EH (cell line): ENCODE results near the gene GOLGB1.
"Not testable (repeated sequence)": the region's sequence is repeated elsewhere in the genome, so short reads cannot be mapped to it uniquely, and the experiment has no call there.

Experiments
- DNase-seq: peaks from one replicate; pipeline ENCODE4 v3.0.0-alpha.2; 2015; ENCODE audit warnings: low read depth

The GOLGB1 gene, protein sequence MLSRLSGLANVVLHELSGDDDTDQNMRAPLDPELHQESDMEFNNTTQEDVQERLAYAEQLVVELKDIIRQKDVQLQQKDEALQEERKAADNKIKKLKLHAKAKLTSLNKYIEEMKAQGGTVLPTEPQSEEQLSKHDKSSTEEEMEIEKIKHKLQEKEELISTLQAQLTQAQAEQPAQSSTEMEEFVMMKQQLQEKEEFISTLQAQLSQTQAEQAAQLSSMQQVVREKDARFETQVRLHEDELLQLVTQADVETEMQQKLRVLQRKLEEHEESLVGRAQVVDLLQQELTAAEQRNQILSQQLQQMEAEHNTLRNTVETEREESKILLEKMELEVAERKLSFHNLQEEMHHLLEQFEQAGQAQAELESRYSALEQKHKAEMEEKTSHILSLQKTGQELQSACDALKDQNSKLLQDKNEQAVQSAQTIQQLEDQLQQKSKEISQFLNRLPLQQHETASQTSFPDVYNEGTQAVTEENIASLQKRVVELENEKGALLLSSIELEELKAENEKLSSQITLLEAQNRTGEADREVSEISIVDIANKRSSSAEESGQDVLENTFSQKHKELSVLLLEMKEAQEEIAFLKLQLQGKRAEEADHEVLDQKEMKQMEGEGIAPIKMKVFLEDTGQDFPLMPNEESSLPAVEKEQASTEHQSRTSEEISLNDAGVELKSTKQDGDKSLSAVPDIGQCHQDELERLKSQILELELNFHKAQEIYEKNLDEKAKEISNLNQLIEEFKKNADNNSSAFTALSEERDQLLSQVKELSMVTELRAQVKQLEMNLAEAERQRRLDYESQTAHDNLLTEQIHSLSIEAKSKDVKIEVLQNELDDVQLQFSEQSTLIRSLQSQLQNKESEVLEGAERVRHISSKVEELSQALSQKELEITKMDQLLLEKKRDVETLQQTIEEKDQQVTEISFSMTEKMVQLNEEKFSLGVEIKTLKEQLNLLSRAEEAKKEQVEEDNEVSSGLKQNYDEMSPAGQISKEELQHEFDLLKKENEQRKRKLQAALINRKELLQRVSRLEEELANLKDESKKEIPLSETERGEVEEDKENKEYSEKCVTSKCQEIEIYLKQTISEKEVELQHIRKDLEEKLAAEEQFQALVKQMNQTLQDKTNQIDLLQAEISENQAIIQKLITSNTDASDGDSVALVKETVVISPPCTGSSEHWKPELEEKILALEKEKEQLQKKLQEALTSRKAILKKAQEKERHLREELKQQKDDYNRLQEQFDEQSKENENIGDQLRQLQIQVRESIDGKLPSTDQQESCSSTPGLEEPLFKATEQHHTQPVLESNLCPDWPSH (N-terminal part only)

DNA sequence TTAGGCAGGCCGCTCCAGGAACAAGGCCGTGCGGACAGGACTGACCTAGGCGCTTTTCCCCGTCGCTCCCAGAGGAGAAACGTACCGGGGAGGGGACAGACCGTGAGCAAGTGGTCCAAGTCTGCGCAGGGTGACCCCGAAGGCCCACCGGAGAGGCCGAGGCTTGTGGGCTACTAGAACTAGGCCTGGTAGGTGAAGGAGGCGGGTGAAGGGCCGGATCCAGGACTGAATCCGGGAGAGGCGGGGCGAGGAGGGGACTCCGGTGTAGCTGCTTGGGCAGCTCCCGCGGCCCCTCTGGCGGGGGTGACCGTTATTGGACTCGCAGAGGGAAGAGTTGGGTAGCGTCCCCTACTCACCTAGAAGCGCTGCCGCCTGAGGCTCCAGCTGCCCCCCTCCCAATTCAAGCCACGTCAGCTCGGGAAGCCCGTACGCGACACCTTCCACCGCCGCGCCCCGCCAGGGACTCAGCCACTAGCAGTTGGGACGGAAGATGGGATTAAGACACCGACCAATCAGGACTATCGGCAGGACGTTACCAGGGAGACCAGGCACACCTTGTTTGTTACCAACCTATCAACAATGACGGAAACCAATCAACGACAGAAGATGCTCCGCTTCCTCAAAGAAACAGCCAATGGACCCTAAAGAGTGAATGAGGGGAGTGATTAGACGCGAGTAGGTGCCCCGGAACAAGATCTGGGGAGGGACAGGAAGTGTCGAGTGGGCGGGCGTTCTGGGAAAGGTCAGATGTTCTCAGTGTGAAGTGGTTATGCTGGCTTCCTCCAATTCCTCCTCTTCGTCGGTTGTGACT is at the start of gene GOLGB1:
Gene GOLGB1 (minus strand): TSS at position 466 of the 811 bp plus-strand sequence. CDS start 18,770 bp downstream, outside the sequence.
- peak; percentile 100 for DNase-seq

GRCh38 chr3:121796970-121797369 is 47.4 kb upstream of the GOLGB1 start:
- no peak for DNase-seq

DNA sequence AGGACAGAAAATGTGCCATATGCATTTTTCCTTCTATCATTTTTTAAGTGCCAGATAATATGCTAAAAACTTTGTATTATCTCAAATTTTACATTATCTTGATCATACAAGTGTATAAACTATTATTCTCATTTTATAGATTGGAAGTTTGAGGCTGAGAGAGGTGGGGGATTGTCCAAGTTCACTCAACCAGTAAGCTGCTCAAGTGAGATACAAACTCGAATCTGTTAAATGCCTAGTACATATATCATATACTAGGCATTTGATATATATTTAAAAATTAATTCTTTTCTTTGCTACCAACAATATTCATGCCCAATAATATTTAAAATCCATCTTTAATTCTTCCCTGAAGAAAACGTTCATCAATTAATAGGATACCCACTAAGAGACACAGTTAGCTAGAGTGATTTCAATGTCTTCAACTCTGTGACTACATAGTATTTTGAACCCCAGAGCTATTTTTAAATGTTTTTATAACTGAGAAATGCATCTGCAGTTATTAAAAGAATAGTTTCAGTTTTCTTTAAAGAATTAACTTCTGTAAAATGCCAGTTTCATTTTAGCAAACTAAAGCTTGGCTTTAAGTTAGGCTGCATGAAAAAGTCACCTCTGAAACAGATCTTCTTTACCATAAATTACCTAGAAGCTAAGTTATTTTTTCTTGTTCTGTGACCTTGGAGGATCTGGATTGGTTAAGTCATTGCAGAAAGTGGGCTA is 44.9 kb upstream of the GOLGB1 start:
- no peak for DNase-seq

- DNase-seq, result no peak
Observed at GRCh38 chr3:121793078-121793477, 43.5 kb upstream of the GOLGB1 start.

DNA sequence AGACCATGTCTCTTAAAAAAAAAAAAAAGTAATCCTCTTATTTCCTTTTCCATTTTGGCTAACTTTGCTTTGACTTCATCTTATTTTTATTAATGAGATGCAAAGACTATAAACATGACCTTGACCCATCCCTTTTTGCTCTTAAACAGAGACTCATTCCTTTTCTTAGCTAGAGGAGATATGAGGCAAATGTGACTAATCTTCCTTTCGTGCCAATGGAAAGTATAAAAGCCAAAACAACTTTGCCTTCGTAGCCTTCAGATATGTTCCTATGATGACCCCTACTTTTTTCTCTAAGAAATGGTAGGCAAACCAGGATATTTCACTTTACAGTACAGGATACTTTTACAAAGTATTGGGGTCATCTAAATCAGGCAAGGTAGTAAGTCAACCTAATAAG is 36.9 kb upstream of the GOLGB1 start:
- peak; percentile 9 for DNase-seq

- DNase-seq, result not testable (repeated sequence)
Observed at GRCh38 chr3:121782784-121783183, 33.2 kb upstream of the GOLGB1 start.

DNA sequence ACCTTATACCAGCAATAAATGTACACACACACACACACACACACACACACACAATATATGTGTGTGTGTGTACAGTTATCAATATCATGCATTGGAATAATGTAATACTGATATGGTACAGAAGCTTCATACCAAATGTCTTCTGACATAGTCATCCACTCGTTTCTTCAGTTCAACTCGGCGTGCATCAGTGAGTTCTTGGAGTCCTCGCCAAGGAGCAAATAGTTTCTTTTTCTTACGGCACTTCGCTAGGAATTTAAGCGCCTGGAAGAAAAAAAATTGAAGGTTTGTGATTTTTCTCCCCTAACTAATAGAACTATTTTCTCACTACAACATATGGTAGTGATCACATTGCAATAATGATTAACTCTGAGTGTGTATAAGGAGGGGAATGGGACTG is 32.1 kb upstream of the GOLGB1 start:
- DNase-seq, result no peak

GRCh38 chr3:121775095-121775494 is 25.6 kb upstream of the GOLGB1 start:
- DNase-seq, result not testable (repeated sequence)

DNA sequence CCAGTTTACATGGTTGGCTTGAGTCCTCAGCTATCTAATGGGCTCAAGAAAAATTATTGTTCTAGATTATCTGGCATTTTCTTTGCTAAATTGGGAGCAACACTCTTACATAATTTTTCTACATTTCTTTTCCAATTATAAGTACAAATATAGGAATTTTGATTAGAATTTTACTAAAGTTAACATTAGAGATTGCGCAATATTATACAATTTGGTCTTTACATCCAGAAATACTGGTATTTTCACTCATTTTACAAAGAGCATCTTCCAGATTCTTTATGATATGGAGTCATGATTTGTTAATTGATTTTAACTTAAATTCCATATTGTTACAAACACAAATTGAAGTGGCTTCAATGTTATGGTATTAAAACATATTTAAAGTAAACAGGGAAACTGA is 19.7 kb upstream of the GOLGB1 start:
- DNase-seq, result no peak

DNA sequence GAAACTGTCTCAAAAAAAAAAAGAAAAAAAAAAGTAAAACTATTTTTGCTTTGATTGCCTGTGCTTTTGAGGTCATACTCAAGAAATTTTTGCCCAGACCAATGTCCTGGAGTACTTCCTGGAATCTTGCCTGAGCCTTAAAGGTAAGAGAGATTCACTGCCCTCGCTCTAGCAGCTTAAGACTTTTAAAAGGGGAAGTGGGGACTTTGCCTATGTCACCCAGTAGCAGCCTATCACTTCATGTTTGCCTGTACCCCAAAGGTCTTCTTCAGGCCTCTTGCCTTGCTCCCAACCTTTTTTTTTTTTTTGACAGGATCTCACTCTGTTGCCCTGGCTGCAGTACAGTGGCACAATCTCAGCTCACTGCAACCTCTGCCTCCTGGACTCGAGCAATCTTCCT is 18.9 kb upstream of the GOLGB1 start:
- DNase-seq, result no peak

GRCh38 chr3:121759541-121760202 is 10.1 kb upstream of the GOLGB1 start:
- DNase-seq, result no peak

GRCh38 chr3:121758727-121759450 is 9.3 kb upstream of the GOLGB1 start:
- no peak for DNase-seq

- DNase-seq, result no peak
Observed at GRCh38 chr3:121757812-121758545, 8.4 kb upstream of the GOLGB1 start.

DNA sequence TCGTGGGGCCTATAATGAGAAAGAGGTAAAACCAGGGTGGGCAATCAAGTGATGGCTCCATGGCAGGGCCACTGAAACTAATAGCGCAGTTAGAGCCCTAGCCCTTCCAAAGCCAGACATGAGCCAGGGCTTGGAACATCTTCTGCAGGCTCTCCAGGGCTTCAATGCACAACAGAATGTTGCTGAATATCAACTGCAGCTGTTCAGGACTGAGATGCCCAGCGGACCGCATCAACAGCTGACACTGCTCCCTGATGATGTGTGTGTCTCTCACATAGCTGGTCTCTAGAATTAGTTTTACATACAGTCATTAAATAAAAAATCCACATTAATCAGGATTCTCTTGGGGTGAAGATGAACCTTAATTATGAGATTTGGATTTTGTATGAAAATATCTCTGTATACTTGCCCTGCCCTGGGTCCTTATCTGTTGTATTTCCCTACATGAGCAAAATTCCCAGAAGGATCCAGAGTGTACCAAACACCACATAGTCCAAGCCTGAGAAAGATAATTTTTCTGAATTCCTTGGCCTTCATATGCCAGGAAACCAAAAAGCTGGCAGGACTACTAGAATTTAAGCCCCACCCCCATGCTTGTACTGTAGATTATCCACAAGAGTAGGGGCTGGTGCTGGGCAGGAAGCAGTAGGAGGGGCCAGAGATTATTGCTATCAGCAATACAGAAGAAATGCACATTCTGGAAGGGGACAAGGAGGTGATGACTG is 7.7 kb upstream of the GOLGB1 start:
- DNase-seq, result peak; percentile 19

GRCh38 chr3:121752772-121753171 is 3.2 kb upstream of the GOLGB1 start:
- DNase-seq, result no peak

DNA sequence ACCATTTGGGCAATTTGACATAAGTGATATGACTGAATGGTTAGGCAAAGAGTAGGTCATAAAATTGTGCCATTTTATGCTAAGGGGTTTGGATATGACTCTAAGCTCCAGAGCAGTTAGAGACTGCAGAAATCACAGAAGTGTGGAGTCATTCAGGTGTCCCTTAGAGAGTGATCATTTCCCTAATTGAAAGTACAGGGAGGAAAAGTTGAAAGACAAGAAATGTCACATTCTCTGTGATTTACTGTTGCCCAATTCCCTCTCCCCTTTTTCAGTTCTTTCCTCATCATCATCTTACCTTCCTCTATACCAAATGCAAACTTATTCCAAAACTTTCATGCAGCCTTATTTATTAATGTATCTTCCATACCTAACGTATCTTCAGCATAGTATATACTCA is 2.7 kb upstream of the GOLGB1 start:
- DNase-seq, result no peak

- DNase-seq, result no peak
Observed at GRCh38 chr3:121750087-121750415, 510 bp upstream of the GOLGB1 start.

DNA sequence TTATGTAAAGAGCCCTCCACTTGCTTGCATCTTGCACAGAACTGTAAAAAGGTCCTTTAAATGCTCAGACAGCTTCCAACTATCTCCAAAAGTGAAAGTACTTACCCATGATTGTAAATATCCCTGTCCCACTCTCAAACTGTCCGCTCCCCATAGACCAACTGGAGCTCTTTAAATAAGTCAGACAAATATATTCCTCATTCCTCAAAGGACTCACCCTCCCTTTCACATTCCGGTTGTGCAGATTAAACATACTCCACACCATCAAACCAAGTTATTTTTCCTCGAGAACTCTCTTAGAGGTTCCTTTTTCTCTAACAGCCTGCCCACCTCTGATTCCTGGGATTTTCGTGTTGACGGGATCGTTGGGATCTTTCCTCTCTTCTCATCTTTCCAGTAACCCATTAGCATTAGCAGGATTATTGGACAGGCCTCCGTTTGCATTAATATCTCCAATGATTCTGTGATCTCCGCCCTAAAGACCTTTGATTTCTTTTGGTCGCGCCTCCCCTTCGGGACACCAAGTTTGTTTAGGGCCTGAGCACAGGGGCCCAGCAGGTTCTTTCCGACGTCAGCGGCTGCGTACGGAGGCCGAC is 763 bp downstream of the GOLGB1 start:
- peak; percentile 34 for DNase-seq
